22Rv1 (cell line): ENCODE measurements around the gene AXIN1.

Experiments used
- ZFX ChIP-seq: fragments of 450-650 bp; IDR thresholded peaks from 2 replicates; pipeline ENCODE4 v1.6.1; 2017; ENCODE audit warnings: antibody characterized with exemption, borderline replicate concordance
- TF ChIP-seq, protein P1 (sequence below): fragments of 450-650 bp; IDR thresholded peaks from 2 replicates; pipeline ENCODE4 v1.5.1; 2017; ENCODE audit warnings: mild to moderate bottlenecking

DNA sequence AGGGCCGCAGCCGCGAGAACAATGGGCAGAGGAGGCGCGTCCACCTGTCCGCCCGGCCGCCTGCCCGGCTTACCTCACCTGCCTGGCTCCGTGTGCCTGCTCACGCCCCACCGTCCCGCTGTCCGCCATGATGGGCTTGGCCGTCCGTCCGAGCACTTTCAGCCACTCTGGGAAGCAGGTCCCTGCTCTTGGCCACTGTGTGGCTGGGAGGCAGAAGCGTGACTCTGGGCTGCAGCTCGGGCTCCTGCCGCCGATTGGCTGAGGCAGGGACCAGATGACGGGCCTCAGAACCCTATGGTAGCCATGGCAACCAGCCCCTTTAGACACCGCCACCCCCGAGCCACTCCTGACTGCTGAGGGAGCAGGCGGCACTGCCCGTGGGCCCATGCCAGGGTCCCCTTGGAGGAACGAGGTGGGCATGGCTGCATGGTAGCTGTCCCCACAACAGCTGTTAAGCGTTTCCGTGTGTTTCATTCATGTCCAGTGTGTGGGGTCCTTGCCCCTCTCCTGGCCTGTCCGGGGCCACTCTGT is 8.9 kb upstream of the AXIN1 start:
- TF ChIP-seq, protein P1, sequence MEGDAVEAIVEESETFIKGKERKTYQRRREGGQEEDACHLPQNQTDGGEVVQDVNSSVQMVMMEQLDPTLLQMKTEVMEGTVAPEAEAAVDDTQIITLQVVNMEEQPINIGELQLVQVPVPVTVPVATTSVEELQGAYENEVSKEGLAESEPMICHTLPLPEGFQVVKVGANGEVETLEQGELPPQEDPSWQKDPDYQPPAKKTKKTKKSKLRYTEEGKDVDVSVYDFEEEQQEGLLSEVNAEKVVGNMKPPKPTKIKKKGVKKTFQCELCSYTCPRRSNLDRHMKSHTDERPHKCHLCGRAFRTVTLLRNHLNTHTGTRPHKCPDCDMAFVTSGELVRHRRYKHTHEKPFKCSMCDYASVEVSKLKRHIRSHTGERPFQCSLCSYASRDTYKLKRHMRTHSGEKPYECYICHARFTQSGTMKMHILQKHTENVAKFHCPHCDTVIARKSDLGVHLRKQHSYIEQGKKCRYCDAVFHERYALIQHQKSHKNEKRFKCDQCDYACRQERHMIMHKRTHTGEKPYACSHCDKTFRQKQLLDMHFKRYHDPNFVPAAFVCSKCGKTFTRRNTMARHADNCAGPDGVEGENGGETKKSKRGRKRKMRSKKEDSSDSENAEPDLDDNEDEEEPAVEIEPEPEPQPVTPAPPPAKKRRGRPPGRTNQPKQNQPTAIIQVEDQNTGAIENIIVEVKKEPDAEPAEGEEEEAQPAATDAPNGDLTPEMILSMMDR = no peak
- TF ChIP-seq ZFX = no peak
